Upper lobe of left lung (tissue), 4 donors: ENCODE data around the gene B3GAT1.

Experiments used
- CTCF ChIP-seq, 6 experiments: fragments of 450-650 bp in 4 of 6; fragments of 200-600 bp in 2 of 6; sonication (generic) in 2 of 6; IDR thresholded peaks; one replicate each; pipeline ENCODE4 v1.5.1; 2016 to 2019; ENCODE audit warnings: antibody characterized with exemption in 6 of 6
- POLR2AphosphoS5 ChIP-seq, 2 donors: sonication (generic); formaldehyde crosslinking; IDR thresholded peaks; one replicate each; pipeline ENCODE4 v1.5.1; 2017; ENCODE audit warnings: antibody characterized with exemption in 2 of 2

- TF ChIP-seq POLR2AphosphoS5 (IDR thresholded peaks at IDR 0.05): no peak
- TF ChIP-seq CTCF (IDR thresholded peaks at IDR 0.05): no peak
Measured at GRCh38 chr11:134398079-134398444, 14.0 kb downstream of the B3GAT1 start.
